IPS-NIHi7 (cell line): ENCODE results near the gene TTC39C.

Experiments
- DNase-seq: peaks from one replicate; pipeline ENCODE4 v3.0.0; 2012; ENCODE audit warnings: mixed read lengths; ENCODE audit errors: extremely low spot score

The TTC39C gene

GRCh38 chr18:24083550-24083949 is 69.0 kb downstream of the TTC39C start:
- no peak for DNase-seq

- no peak for DNase-seq
These were observed 71.5 kb downstream of the TTC39C start for GRCh38 chr18:24086082-24086481.

GRCh38 chr18:24089076-24089475 is 74.5 kb downstream of the TTC39C start:
- DNase-seq, result no peak

- no peak for DNase-seq
These were observed 75.2 kb downstream of the TTC39C start for GRCh38 chr18:24089515-24090337.

GRCh38 chr18:24090876-24091275 is 76.3 kb downstream of the TTC39C start:
- DNase-seq, result no peak

GRCh38 chr18:24094561-24094960 is 80.0 kb downstream of the TTC39C start:
- DNase-seq, result no peak

- DNase-seq, result no peak
These were observed 81.4 kb downstream of the TTC39C start for GRCh38 chr18:24095976-24096375.

- no peak for DNase-seq
These were observed 88.9 kb downstream of the TTC39C start for GRCh38 chr18:24103320-24104021.

GRCh38 chr18:24104486-24104885 is 89.9 kb downstream of the TTC39C start:
- DNase-seq, result no peak

- DNase-seq, result no peak
These were observed 94.1 kb downstream of the TTC39C start for GRCh38 chr18:24108641-24109040.

GRCh38 chr18:24111936-24112335 is 97.4 kb downstream of the TTC39C start:
- DNase-seq, result no peak

- DNase-seq, result no peak
These were observed 97.9 kb downstream of the TTC39C start for GRCh38 chr18:24112464-24112863.

GRCh38 chr18:24112874-24113615 is 98.5 kb downstream of the TTC39C start:
- peak; percentile 34 for DNase-seq

- DNase-seq, result no peak
These were observed 100.5 kb downstream of the TTC39C start for GRCh38 chr18:24114924-24115549.

- DNase-seq, result no peak
These were observed 101.1 kb downstream of the TTC39C start for GRCh38 chr18:24115628-24116027.

- DNase-seq, result peak; percentile 64
These were observed 104.4 kb downstream of the TTC39C start for GRCh38 chr18:24118750-24119577.

- no peak for DNase-seq
These were observed 106.1 kb downstream of the TTC39C start for GRCh38 chr18:24120676-24121075.

- no peak for DNase-seq
These were observed 107.1 kb downstream of the TTC39C start for GRCh38 chr18:24121625-24122024.

- DNase-seq, result no peak
These were observed 111.8 kb downstream of the TTC39C start for GRCh38 chr18:24126155-24126961.

- DNase-seq, result no peak
These were observed 113.2 kb downstream of the TTC39C start for GRCh38 chr18:24127735-24128134.
